ENCODE measurements around the gene MAST4.

Gene MAST4

DNA sequence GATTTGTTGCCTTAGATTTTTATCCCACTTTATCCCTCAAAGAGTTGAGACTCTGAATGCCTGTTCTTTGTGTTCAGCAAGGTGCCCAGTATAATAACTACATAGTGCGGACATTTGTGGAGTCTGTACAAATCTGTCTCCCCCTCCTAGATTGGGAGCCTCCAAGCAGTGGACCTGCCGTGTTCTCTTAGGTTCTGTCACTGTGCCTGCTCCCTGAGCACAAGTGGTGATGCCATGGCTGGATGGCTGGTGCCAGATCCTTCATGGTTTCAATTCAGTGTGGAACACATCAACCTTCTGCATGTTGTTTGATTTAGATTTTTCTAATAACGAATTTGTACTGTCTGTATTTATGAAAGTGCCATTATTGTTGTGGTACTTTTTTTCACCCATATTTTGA, 307.5 kb downstream of the MAST4 start:
- no peaks in the 10 kb centered on the region for H3K36me3 ChIP-seq (ENCODE audit: control insufficient read depth in 4 of 4, insufficient read depth in 4 of 4, low read length in 3 of 4)
- no peak for DNase-seq
- ChIA-PET POLR2A (no interaction called here), CTCF (interaction anchor here (1.0 kb wide), 1 partner anchor 11 kb away, joined by 7 read pairs; no protein-coding TSS in a partner anchor)
- H3K27ac ChIP-seq (ENCODE audit: insufficient read depth in 1 of 2, low read depth in 1 of 2, low read length in 2 of 2, poor library complexity in 1 of 2, severe bottlenecking in 2 of 2): no peak overlapping the region
- no peaks in the 10 kb centered on the region for H3K4me1 ChIP-seq (ENCODE audit: control extremely low read depth in 1 of 4, control insufficient read depth in 4 of 4, insufficient read depth in 4 of 4, low read length in 3 of 4)
- H3K4me3 ChIP-seq (ENCODE audit: control insufficient read depth in 1 of 7, extremely low read depth in 1 of 7, insufficient read depth in 4 of 7, low read depth in 2 of 7, low read length in 6 of 7): no peak overlapping the region
- 100% methylated on average over 3 of the region's 3 CpGs for WGBS (ENCODE audit: insufficient coverage)
- no peaks in the 10 kb centered on the region for H3K27me3 ChIP-seq (replicated peaks in 2 of 5; ENCODE audit: control insufficient read depth in 4 of 5, insufficient read depth in 5 of 5, low read length in 4 of 5)
- H3K9me3 ChIP-seq (ENCODE audit: control extremely low read depth in 1 of 5, control insufficient read depth in 4 of 5, insufficient read depth in 2 of 5, low read depth in 1 of 5, low read length in 4 of 5): no peaks in the 10 kb centered on the region

DNA sequence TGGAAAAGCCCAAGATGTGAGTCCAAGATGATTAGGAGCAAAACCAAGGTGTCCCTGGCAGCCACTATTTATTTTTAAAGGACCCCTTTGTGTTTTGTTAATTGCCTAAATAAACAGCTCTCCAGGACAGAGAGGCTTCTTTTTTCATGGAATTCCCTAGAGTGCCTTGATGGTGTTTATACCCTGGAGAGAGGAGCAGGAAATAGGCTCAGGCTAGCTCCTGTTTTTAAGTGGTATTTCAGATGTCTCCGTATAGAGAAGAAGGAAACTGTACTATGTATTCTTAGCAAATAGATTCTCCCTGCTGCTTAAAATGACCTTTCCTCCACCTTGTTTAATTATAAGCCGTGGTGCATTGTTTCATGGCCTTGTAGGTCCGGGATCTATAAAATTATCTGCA, 308.0 kb downstream of the MAST4 start:
- WGBS (ENCODE audit: insufficient coverage): no CpG with 5 or more reads among the region's 3 CpGs
- Histone ChIP-seq H3K27me3 (replicated peaks in 2 of 5; ENCODE audit: control insufficient read depth in 4 of 5, insufficient read depth in 5 of 5, low read length in 4 of 5) (no peaks in the 10 kb centered on the region), H3K4me1 (ENCODE audit: control extremely low read depth in 1 of 4, control insufficient read depth in 4 of 4, insufficient read depth in 4 of 4, low read length in 3 of 4) (no peaks in the 10 kb centered on the region), H3K9me3 (ENCODE audit: control extremely low read depth in 1 of 5, control insufficient read depth in 4 of 5, insufficient read depth in 2 of 5, low read depth in 1 of 5, low read length in 4 of 5) (no peaks in the 10 kb centered on the region), H3K27ac (ENCODE audit: insufficient read depth in 1 of 2, low read depth in 1 of 2, low read length in 2 of 2, poor library complexity in 1 of 2, severe bottlenecking in 2 of 2) (no peak overlapping the region), H3K36me3 (ENCODE audit: control insufficient read depth in 4 of 4, insufficient read depth in 4 of 4, low read length in 3 of 4) (no peaks in the 10 kb centered on the region), H3K4me3 (ENCODE audit: control insufficient read depth in 1 of 7, extremely low read depth in 1 of 7, insufficient read depth in 4 of 7, low read depth in 2 of 7, low read length in 6 of 7) (no peak overlapping the region)
- ChIA-PET CTCF (interaction anchor here (1.0 kb wide), 1 partner anchor 10 kb away, joined by 7 read pairs; no protein-coding TSS in a partner anchor), POLR2A (no interaction called here)
- no peak for DNase-seq

DNA sequence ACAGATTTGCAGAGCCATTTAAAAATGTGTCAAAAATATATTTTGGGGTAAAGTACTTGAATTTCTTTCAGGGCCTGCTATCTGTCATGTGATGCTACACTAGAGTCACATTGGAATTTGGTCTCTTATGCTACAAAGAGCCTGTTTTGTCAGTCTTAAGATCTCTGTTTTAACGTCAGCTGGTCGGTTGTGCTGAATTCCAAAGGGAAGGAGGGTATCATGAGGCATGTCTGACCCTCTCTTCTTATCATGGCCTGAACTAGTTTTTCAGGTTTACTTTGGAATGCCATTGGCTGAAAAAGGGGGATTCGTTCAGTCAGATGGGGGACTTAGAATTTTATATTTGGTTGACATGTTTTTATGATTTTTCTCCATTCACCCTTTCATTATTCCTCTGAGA, 309.8 kb downstream of the MAST4 start:
- Histone ChIP-seq H3K27me3 (replicated peaks in 2 of 5; ENCODE audit: control insufficient read depth in 4 of 5, insufficient read depth in 5 of 5, low read length in 4 of 5) (no peaks in the 10 kb centered on the region), H3K36me3 (ENCODE audit: control insufficient read depth in 4 of 4, insufficient read depth in 4 of 4, low read length in 3 of 4) (no peaks in the 10 kb centered on the region), H3K27ac (ENCODE audit: insufficient read depth in 1 of 2, low read depth in 1 of 2, low read length in 2 of 2, poor library complexity in 1 of 2, severe bottlenecking in 2 of 2) (no peak overlapping the region), H3K4me1 (ENCODE audit: control extremely low read depth in 1 of 4, control insufficient read depth in 4 of 4, insufficient read depth in 4 of 4, low read length in 3 of 4) (no peaks in the 10 kb centered on the region), H3K4me3 (ENCODE audit: control insufficient read depth in 1 of 7, extremely low read depth in 1 of 7, insufficient read depth in 4 of 7, low read depth in 2 of 7, low read length in 6 of 7) (no peak overlapping the region), H3K9me3 (ENCODE audit: control extremely low read depth in 1 of 5, control insufficient read depth in 4 of 5, insufficient read depth in 2 of 5, low read depth in 1 of 5, low read length in 4 of 5) (no peaks in the 10 kb centered on the region)
- DNase-seq: no peak
- ChIA-PET CTCF (no interaction called here), POLR2A (no interaction called here)
- 100% methylated on average over 2 of the region's 3 CpGs for WGBS (ENCODE audit: insufficient coverage)

DNA sequence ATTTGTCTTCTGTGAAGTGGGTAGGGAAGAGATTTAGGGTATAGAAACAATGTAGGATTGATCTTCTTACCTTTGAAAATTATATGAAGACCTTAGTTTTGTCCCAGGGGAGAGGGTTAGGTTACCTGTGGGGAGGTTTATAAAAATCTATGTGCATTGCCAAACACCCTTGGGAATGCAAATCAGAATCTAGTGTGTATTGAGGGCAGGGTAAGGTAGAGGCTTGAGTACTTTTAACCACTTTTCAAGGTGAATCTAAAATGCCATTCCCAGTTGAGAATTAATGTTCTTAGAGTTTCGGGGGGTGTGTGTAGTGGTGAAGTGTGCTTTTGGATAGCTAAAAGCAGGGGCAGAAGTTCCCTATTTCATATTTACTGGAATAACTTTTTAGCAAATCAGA, 312.0 kb downstream of the MAST4 start:
- CTCF ChIA-PET: interaction anchor here (0.9 kb wide), 1 partner anchor 88 kb away, joined by 3 read pairs; no protein-coding TSS in a partner anchor
- DNase-seq: no peak
- H3K27me3 ChIP-seq (replicated peaks in 2 of 5; ENCODE audit: control insufficient read depth in 4 of 5, insufficient read depth in 5 of 5, low read length in 4 of 5): no peaks in the 10 kb centered on the region
- peaks cover 0 to 8% (median 0%) of the 10 kb centered on the region in 4 experiments for H3K4me1 ChIP-seq (ENCODE audit: control extremely low read depth in 1 of 4, control insufficient read depth in 4 of 4, insufficient read depth in 4 of 4, low read length in 3 of 4)
- WGBS (ENCODE audit: insufficient coverage): no CpG with 5 or more reads among the region's 1 CpG
- H3K4me3 ChIP-seq (ENCODE audit: control insufficient read depth in 1 of 7, extremely low read depth in 1 of 7, insufficient read depth in 4 of 7, low read depth in 2 of 7, low read length in 6 of 7): no peak overlapping the region
- POLR2A ChIA-PET: no interaction called here
- H3K27ac ChIP-seq (ENCODE audit: insufficient read depth in 1 of 2, low read depth in 1 of 2, low read length in 2 of 2, poor library complexity in 1 of 2, severe bottlenecking in 2 of 2): no peak overlapping the region
- no peaks in the 10 kb centered on the region for H3K36me3 ChIP-seq (ENCODE audit: control insufficient read depth in 4 of 4, insufficient read depth in 4 of 4, low read length in 3 of 4)
- H3K9me3 ChIP-seq (ENCODE audit: control extremely low read depth in 1 of 5, control insufficient read depth in 4 of 5, insufficient read depth in 2 of 5, low read depth in 1 of 5, low read length in 4 of 5): no peaks in the 10 kb centered on the region

DNA sequence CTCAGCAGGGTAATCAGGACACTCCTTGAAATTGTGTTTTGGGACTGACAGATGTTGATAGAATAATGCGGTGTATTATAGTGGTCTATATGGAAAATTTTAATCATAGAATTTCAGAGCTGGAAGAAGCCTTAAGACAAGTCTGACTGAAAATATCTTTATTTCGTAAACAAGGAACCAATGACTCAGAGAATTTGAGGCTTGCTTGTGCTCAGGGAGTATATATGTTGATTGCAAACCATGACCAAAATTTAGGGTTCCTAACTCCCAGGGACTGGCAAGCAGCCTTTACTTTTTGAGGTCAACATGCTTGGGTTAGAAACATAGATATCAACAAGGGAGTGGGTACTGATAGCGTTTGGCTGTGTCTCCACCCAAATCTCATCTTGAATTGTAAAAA, 313.2 kb downstream of the MAST4 start:
- POLR2A ChIA-PET: no interaction called here
- CTCF ChIA-PET: interaction anchor here (1.3 kb wide), 1 partner anchor 10 kb away, joined by 3 read pairs; no protein-coding TSS in a partner anchor

DNA sequence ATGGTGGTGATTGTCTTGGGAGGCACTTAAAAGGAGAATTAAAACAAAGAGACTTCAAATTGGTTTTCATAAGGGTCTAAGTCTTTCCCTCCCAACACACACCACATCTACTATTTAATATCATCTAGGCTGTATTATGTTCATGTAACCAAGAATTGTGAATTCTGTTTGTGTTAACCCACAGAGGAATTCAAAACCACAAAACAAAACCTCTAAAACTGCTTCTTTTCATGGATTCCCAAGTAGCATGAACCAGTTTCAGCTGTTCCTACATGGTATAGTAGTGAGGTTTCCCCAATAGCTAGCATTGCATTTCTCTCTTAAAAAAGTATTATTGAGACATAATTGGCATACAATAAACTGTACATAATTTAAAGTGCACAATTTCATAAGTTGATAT, 316.6 kb downstream of the MAST4 start:
- Histone ChIP-seq H3K27me3 (replicated peaks in 2 of 5; ENCODE audit: control insufficient read depth in 4 of 5, insufficient read depth in 5 of 5, low read length in 4 of 5) (no peaks in the 10 kb centered on the region), H3K4me3 (ENCODE audit: control insufficient read depth in 1 of 7, extremely low read depth in 1 of 7, insufficient read depth in 4 of 7, low read depth in 2 of 7, low read length in 6 of 7) (no peak overlapping the region), H3K4me1 (ENCODE audit: control extremely low read depth in 1 of 4, control insufficient read depth in 4 of 4, insufficient read depth in 4 of 4, low read length in 3 of 4) (peaks cover 0 to 8% (median 0%) of the 10 kb centered on the region in 4 experiments), H3K27ac (ENCODE audit: insufficient read depth in 1 of 2, low read depth in 1 of 2, low read length in 2 of 2, poor library complexity in 1 of 2, severe bottlenecking in 2 of 2) (no peak overlapping the region), H3K36me3 (ENCODE audit: control insufficient read depth in 4 of 4, insufficient read depth in 4 of 4, low read length in 3 of 4) (no peaks in the 10 kb centered on the region), H3K9me3 (ENCODE audit: control extremely low read depth in 1 of 5, control insufficient read depth in 4 of 5, insufficient read depth in 2 of 5, low read depth in 1 of 5, low read length in 4 of 5) (no peaks in the 10 kb centered on the region)
- ChIA-PET POLR2A (no interaction called here), CTCF (no interaction called here)
- DNase-seq: peak in 1 of 3 donors; percentile 49

More for the DNA sequence above, 313.2 kb downstream of the MAST4 start:
- DNase-seq: no peak
- Histone ChIP-seq H3K9me3 (ENCODE audit: control extremely low read depth in 1 of 5, control insufficient read depth in 4 of 5, insufficient read depth in 2 of 5, low read depth in 1 of 5, low read length in 4 of 5) (no peaks in the 10 kb centered on the region), H3K27ac (ENCODE audit: insufficient read depth in 1 of 2, low read depth in 1 of 2, low read length in 2 of 2, poor library complexity in 1 of 2, severe bottlenecking in 2 of 2) (no peak overlapping the region), H3K36me3 (ENCODE audit: control insufficient read depth in 4 of 4, insufficient read depth in 4 of 4, low read length in 3 of 4) (no peaks in the 10 kb centered on the region), H3K4me1 (ENCODE audit: control extremely low read depth in 1 of 4, control insufficient read depth in 4 of 4, insufficient read depth in 4 of 4, low read length in 3 of 4) (peaks cover 0 to 8% (median 0%) of the 10 kb centered on the region in 4 experiments), H3K4me3 (ENCODE audit: control insufficient read depth in 1 of 7, extremely low read depth in 1 of 7, insufficient read depth in 4 of 7, low read depth in 2 of 7, low read length in 6 of 7) (no peak overlapping the region), H3K27me3 (replicated peaks in 2 of 5; ENCODE audit: control insufficient read depth in 4 of 5, insufficient read depth in 5 of 5, low read length in 4 of 5) (no peaks in the 10 kb centered on the region)
- WGBS (ENCODE audit: insufficient coverage): 80% methylated on average over 2 of the region's 3 CpGs

DNA sequence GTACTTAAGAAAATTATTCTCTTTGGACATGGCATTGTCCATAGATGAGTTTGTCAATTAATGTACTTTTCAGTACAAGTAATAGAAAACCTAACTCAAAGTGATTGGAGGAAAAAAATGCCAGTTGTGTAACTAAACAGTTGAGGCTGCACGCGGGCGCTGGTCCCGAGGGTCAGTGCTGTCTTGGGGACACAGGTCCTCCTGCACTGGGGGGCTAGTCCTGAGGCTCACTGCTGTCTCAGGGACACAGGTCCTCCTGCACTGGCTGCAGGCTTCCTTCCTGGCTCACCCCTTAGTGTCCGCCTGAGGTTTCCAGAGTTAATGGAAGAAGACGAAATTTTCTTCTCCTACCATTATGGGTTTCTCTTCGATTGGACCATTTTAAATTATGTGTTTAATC, 319.3 kb downstream of the MAST4 start:
- CTCF ChIA-PET: no interaction called here
- H3K4me3 ChIP-seq (ENCODE audit: control insufficient read depth in 1 of 7, extremely low read depth in 1 of 7, insufficient read depth in 4 of 7, low read depth in 2 of 7, low read length in 6 of 7): no peak overlapping the region
- WGBS (ENCODE audit: insufficient coverage): 97% methylated on average over 4 of the region's 7 CpGs
- DNase-seq: no peak
- H3K9me3 ChIP-seq (ENCODE audit: control extremely low read depth in 1 of 5, control insufficient read depth in 4 of 5, insufficient read depth in 2 of 5, low read depth in 1 of 5, low read length in 4 of 5): no peaks in the 10 kb centered on the region
- H3K4me1 ChIP-seq (ENCODE audit: control extremely low read depth in 1 of 4, control insufficient read depth in 4 of 4, insufficient read depth in 4 of 4, low read length in 3 of 4): peaks cover 0 to 8% (median 0%) of the 10 kb centered on the region in 4 experiments
- no peaks in the 10 kb centered on the region for H3K36me3 ChIP-seq (ENCODE audit: control insufficient read depth in 4 of 4, insufficient read depth in 4 of 4, low read length in 3 of 4)
- POLR2A ChIA-PET: no interaction called here
- H3K27ac ChIP-seq (ENCODE audit: insufficient read depth in 1 of 2, low read depth in 1 of 2, low read length in 2 of 2, poor library complexity in 1 of 2, severe bottlenecking in 2 of 2): no peak overlapping the region
- no peaks in the 10 kb centered on the region for H3K27me3 ChIP-seq (replicated peaks in 2 of 5; ENCODE audit: control insufficient read depth in 4 of 5, insufficient read depth in 5 of 5, low read length in 4 of 5)
